Vagina (tissue), 2 donors: ENCODE measurements around the gene C1orf74. TPM values are rescaled to one million over a fixed set of nuclear protein-coding genes. Genes with fewer than 3 reads are reported as not detected.

Source experiments
- DNase-seq, 2 donors: peaks; one replicate each; pipeline ENCODE4 v3.0.0-alpha.2; 2017; ENCODE audit errors: extremely low spot score in 2 of 2
- H3K27ac ChIP-seq: fragments of 200-600 bp; sonication (generic); one replicate; pipeline ENCODE4 v1.5.1; 2019
- H3K27me3 ChIP-seq: fragments of 200-600 bp; sonication (generic); one replicate; pipeline ENCODE4 v1.5.1; 2019
- H3K36me3 ChIP-seq, 2 donors: fragments of 200-600 bp; sonication (generic); one replicate each; pipeline ENCODE4 v1.5.1; 2017 to 2019
- H3K4me1 ChIP-seq: fragments of 200-600 bp; sonication (generic); one replicate; pipeline ENCODE4 v1.5.1; 2019
- H3K4me3 ChIP-seq, 2 donors: fragments of 200-600 bp; sonication (generic); 1 replicate in 1 of 2; 2 replicates in 1 of 2; pipeline ENCODE4 v1.5.1; 2016 to 2019
- H3K9me3 ChIP-seq: fragments of 200-600 bp; sonication (generic); one replicate; pipeline ENCODE4 v1.5.1; 2019
- CTCF ChIP-seq, 3 experiments: fragments of 450-650 bp in 2 of 3; fragments of 200-600 bp in 1 of 3; sonication (generic) in 1 of 3; IDR thresholded peaks; one replicate each; pipeline ENCODE4 v1.5.1; 2017 to 2019; ENCODE audit warnings: antibody characterized with exemption in 3 of 3, mild to moderate bottlenecking in 2 of 3, moderate library complexity in 2 of 3
- POLR2A ChIP-seq, 2 donors: fragments of 450-650 bp; IDR thresholded peaks; one replicate each; pipeline ENCODE4 v1.6.1; 2017; ENCODE audit warnings: antibody characterized with exemption in 2 of 2, mild to moderate bottlenecking in 2 of 2, moderate library complexity in 2 of 2
- POLR2AphosphoS5 ChIP-seq, 2 donors: sonication (generic); formaldehyde crosslinking; IDR thresholded peaks; one replicate each; pipeline ENCODE4 v1.9.0; 2017; ENCODE audit warnings: antibody characterized with exemption in 2 of 2, mild to moderate bottlenecking in 2 of 2, low read depth in 1 of 2; ENCODE audit not compliant: insufficient read depth in 1 of 2
- intact Hi-C: fragments of 100-400 bp; cut with DNase I; formaldehyde crosslinking; loops from one replicate; pipeline ENCODE4 v1.15.1; 2023
- total RNA-seq: library from RNA; depleted of rRNA; stranded (reverse); fragments of >200 nt; gene quantifications from one replicate; pipeline ENCODE4 v1.2.3, GENCODE V29; 2016

The C1orf74 gene
- total RNA-seq, 1 donor from 2014 or later = 2.0 TPM

- intact Hi-C loops = no loop called here
- no peak overlapping the region for H3K4me3 ChIP-seq
- no peaks in the 10 kb centered on the region for H3K9me3 ChIP-seq
- no peak for DNase-seq
- TF ChIP-seq CTCF (IDR thresholded peaks at IDR 0.05) (no peak), POLR2A (IDR thresholded peaks at IDR 0.05) (no peak), POLR2AphosphoS5 (IDR thresholded peaks at IDR 0.05; ENCODE audit: insufficient read depth in 1 of 2, low read depth in 1 of 2) (no peak)
- no peak overlapping the region for H3K27ac ChIP-seq
- H3K36me3 ChIP-seq = no peaks in the 10 kb centered on the region
- H3K27me3 ChIP-seq = no peaks in the 10 kb centered on the region
- H3K4me1 ChIP-seq = peaks cover 3% of the 10 kb centered on the region
Measured at GRCh38 chr1:209774592-209774991, 9.8 kb downstream of the C1orf74 start.

- Histone ChIP-seq H3K4me1 (peaks cover 15% of the 10 kb centered on the region), H3K4me3 (no peak overlapping the region), H3K9me3 (no peaks in the 10 kb centered on the region), H3K27ac (no peak overlapping the region), H3K27me3 (no peaks in the 10 kb centered on the region), H3K36me3 (no peaks in the 10 kb centered on the region)
- no peak for TF ChIP-seq CTCF (IDR thresholded peaks at IDR 0.05)
- TF ChIP-seq POLR2AphosphoS5 (IDR thresholded peaks at IDR 0.05; ENCODE audit: insufficient read depth in 1 of 2, low read depth in 1 of 2) = no peak
- no peak for TF ChIP-seq POLR2A (IDR thresholded peaks at IDR 0.05)
- DNase-seq = no peak
- intact Hi-C loops = no loop called here
Measured at GRCh38 chr1:209772126-209772525, 12.2 kb downstream of the C1orf74 start.

- TF ChIP-seq POLR2A (IDR thresholded peaks at IDR 0.05) (no peak), CTCF (IDR thresholded peaks at IDR 0.05) (no peak), POLR2AphosphoS5 (IDR thresholded peaks at IDR 0.05; ENCODE audit: insufficient read depth in 1 of 2, low read depth in 1 of 2) (no peak)
- no peak overlapping the region for H3K27ac ChIP-seq
- no peak overlapping the region for H3K4me3 ChIP-seq
- H3K9me3 ChIP-seq = no peaks in the 10 kb centered on the region
- peaks cover 15% of the 10 kb centered on the region for H3K4me1 ChIP-seq
- no peak for DNase-seq
- H3K36me3 ChIP-seq = no peaks in the 10 kb centered on the region
- intact Hi-C loops = no loop called here
- H3K27me3 ChIP-seq = no peaks in the 10 kb centered on the region
Measured at GRCh38 chr1:209770636-209771415, 13.5 kb downstream of the C1orf74 start.

- H3K4me1 ChIP-seq = peaks cover 15% of the 10 kb centered on the region
- DNase-seq = no peak
- intact Hi-C loops = no loop called here
Measured at GRCh38 chr1:209769971-209770370, 14.4 kb downstream of the C1orf74 start.

More at GRCh38 chr1:209769971-209770370, 14.4 kb downstream of the C1orf74 start:
- Histone ChIP-seq H3K36me3 (no peaks in the 10 kb centered on the region), H3K9me3 (no peaks in the 10 kb centered on the region), H3K27ac (peak overlapping the region; percentile 55), H3K4me3 (peak overlapping the region in 1 of 2 donors; percentile 26), H3K27me3 (no peaks in the 10 kb centered on the region)
- TF ChIP-seq POLR2AphosphoS5 (IDR thresholded peaks at IDR 0.05; ENCODE audit: insufficient read depth in 1 of 2, low read depth in 1 of 2) = no peak
- no peak for TF ChIP-seq POLR2A (IDR thresholded peaks at IDR 0.05)
- no peak for TF ChIP-seq CTCF (IDR thresholded peaks at IDR 0.05)
